Loucy (cell line): ENCODE results near the gene MPPED2.

Experiments
- EZH2phosphoT487 ChIP-seq: fragments of 200-600 bp; IDR thresholded peaks from 2 replicates; pipeline ENCODE4 v1.6.1; 2018; ENCODE audit warnings: antibody characterized with exemption, mild to moderate bottlenecking, moderate library complexity, borderline replicate concordance
- TF ChIP-seq, protein P1 (sequence below): fragments of 200-600 bp; sonication (generic); conservative IDR thresholded peaks from 2 replicates; pipeline ENCODE4 v1.5.1; 2014; ENCODE audit warnings: mild to moderate bottlenecking, antibody characterized with exemption, low read length

DNA sequence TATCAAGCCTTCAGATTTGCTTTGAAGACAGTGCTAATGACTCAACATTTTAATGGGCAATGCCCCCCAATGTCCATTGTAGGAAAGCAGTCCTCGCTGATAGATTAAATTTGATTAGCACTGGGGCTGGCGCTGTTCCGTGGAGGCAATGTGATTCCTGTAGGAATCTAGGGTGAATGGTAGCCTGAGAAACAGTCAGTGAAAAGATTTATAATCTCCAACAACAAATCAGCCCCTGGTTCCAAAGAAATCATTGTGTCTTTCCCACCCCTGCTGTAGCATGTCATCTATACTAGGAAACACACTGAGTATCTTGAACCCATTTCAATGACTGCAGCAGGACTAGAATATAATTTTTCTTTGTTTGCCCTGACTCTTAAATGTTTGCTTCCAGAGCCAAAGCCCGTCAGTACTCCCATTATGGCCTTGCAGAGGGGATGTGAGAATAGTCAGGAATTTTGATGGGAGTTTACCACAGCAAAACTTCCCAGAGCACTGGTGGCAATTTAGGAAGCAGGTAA lies 36.1 kb downstream of the MPPED2 start:
- TF ChIP-seq, protein P1, sequence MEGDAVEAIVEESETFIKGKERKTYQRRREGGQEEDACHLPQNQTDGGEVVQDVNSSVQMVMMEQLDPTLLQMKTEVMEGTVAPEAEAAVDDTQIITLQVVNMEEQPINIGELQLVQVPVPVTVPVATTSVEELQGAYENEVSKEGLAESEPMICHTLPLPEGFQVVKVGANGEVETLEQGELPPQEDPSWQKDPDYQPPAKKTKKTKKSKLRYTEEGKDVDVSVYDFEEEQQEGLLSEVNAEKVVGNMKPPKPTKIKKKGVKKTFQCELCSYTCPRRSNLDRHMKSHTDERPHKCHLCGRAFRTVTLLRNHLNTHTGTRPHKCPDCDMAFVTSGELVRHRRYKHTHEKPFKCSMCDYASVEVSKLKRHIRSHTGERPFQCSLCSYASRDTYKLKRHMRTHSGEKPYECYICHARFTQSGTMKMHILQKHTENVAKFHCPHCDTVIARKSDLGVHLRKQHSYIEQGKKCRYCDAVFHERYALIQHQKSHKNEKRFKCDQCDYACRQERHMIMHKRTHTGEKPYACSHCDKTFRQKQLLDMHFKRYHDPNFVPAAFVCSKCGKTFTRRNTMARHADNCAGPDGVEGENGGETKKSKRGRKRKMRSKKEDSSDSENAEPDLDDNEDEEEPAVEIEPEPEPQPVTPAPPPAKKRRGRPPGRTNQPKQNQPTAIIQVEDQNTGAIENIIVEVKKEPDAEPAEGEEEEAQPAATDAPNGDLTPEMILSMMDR = no peak
- TF ChIP-seq EZH2phosphoT487 = no peak
